ENCODE measurements around the gene AP3S2.
"Not testable (repeated sequence)": the region's sequence is repeated elsewhere in the genome, so short reads cannot be mapped to it uniquely, and the experiment has no call there.

The AP3S2 gene

DNA sequence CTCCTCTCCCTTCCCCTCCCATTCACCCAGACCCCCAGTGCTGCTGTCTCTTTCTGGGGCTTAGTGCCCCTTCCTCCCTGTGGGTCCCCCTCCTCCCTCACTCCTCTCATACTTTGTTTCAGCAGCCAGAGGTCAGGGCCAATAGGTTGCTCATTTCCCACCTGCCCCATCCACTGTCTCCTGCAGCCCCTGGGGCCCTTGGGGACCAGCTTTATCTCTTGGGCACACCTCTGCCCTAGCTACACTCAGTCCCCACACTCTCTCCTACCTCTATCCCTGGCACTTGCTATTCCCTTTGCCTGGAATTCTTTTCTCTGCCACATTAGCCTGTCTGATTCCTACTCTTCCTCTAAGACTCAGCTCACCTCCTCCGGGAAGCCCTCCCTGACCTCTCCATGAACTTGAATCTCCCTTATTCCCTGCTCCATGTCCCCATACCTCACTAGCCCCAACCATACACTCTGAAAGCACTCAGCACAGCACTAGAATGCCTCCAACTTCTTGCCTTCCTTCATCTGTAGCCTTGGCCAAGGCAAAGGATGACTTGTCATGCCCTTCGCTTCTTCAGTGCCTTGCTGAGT lies 93.8 kb downstream of the AP3S2 start:
- DNase-seq (ENCODE audit: low read depth): no peak

DNA sequence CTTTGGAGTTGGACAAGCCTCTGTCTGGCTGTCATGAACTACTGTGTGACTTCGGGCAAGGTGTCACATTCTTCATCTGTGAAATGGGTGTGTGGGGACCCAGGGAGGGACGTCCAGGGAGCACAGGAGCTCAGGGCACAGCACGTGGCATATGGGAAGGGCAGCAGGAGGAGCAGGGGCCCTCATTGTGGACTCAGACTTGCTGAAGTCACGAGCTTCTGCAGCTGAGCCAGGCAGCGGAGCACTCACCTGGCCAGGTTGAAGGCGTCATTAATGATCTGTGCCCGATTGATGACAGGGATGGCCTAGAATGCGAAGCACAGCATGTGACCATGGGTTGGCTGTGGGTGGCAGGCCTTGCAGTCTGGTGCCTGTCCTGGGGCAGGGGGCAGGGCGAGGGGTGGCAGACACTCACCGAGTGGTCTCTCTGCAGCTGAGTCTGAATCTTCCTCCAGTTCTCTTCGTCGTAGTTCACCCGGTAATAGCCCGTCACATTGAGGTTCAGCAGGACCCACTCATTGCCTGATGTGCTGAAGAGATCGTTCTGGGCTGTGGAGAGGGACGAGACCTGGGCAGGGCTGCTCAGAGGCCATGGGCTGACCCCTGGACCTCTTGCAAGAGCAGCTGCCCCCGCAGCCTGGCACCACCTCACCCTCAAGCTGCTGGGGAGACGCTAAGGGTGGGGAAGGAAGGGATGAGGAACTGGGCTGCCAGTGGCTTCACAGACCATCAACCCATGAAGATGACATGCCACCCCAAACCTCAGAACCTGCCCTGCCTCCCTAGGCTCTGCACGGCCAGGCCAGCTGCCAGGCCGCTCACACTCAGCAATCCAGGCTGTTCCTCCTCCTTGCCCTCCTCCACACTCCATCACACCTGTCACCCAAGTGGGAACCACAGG lies 94.5 kb downstream of the AP3S2 start:
- DNase-seq (ENCODE audit: low read depth): no peak

DNA sequence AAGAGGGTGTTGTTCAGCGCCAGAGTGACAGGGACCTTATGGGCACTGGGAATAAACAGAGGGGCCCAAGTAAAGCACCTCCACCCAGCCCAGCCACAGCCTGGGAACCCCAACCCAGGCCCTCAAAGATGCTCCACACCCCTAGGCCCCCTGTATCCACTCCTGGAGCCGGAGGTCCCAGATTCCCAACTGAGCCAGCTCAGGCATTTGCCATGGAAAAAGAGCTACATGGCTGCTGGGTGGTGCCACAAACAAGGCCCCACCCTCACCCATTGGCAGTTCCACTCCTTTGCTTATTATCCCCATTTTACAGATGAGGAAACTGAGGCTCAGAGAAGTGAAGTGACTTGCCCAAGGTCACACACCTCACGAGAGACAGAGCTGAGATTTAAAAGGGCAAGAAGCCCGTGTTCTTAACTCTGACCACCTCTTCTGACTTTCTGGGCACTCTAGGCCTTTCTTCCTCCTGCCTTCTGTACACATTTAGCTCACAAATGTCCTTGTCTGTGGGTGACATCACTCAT lies 96.1 kb downstream of the AP3S2 start:
- no peak for DNase-seq (ENCODE audit: low read depth)

DNA sequence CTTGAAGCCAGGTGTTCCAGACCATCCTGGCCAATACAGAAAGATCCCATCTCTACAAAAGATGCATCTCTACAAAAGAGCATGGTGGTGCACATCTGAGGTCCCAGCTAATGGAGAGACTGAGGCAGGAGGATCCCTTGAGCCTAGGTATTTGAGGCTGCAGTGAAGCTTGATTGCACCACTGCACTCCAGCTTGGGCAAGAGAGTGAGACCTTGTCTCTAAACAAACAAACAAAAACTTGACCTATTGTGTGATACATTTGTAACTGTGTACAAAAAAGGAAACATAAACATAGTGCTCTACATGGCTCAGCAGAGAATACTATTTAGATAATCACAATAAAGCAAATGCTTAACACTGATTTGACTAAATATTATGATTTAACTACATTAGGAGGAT lies 97.8 kb downstream of the AP3S2 start:
- DNase-seq (ENCODE audit: low read depth): no peak

DNA sequence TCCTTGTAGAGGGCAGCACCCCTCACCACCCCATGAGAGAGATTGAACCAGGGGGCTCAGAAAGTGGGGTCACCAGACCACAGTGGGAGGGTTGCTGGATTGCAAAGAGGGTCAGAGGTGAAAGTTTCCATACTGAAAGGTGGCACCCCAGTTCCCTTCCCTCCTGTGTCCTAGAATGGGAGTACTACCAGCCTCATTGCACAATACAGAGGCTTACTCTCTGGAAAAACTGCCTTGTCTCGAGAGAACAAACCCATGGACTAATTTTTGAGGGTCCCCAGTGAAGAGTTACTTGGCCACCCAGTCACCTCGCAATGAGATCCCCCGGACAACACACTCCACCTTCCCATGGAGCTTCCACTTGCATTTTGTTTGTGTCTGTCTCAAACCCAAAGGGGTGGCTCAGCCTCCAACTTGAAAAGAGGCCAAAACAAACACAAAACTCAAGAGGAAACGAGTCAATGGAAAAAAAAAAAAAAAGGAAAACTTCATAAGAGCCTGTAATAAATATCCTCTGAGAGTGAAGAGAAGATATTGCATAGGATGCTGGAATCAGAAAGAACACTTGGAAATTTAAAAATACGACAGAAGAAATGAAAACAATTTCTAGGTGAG lies 99.1 kb downstream of the AP3S2 start:
- DNase-seq (ENCODE audit: low read depth): peak; percentile 78

DNA sequence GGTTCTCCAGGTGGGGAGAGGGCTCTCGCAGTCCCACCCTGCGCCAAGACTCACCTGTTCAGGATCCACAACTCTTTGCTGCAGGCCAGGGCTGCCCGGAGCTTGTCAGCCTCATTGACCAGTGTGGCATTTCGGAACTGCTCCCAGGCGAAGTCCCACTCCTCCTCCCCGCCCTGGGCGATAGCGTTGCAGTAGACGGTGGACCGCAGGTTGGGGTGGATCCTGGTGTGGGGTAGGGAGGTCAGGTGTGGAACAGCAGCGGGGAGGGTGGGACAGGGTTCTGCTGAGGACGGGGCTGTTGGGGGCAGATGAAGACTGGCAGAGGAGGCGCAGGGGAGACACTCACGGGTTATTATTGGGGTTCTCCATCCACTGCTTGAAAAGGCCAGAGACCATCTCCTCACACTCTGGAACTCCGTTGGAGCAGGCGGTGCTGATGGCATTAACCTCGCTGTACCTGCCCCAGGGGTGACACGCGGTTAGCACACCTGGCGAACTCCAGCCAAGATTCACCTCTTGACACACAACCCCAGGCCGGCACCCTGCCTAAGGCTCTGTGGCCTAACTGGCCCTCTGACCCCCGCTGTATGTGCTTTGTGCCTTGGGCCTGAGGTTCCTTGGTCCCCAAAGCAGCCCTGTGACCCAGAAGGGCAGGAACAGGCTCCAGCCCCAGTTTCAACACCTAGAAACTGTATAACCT lies 101.5 kb downstream of the AP3S2 start:
- no peak for DNase-seq (ENCODE audit: low read depth)

DNA sequence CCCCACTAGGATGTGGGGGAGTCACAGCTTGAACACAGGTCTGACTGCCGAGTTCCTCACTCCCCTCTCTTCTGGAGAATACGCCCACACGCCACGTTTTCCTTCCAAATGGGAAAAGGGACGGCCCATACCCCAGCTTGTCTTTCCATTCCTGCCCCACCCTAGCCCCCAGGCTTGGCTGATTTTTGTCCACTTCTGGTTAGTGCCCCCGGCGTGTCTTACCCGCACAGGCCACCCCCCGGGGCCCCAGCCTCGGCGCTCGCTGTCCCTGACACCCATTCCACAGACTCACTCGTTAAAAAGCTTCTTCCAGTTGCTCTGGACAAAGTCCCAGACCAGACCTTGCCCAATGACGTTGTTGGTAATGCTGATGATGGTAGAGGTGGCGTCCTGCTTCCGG lies 103.1 kb downstream of the AP3S2 start:
- no peak for DNase-seq (ENCODE audit: low read depth)

DNA sequence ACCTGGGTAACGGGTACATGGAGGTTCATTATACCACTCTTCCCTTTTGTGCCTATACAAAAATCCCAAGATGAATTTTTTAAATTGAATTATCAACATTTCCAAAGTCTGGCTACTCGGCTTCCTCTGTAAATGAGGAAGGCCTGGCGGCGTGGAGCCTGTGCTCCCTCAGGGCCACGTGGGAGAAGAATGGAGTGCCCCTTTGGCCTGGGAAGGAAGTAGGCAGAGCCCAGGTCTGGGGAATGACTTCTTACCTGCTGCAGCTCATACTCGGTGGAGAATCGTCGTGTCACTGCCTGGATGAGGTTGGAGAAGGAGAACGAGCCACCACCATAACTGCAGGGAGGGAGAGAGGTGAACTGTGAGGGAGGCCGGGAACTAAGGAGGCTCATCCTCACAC lies 103.6 kb downstream of the AP3S2 start:
- no peak for DNase-seq (ENCODE audit: low read depth)

DNA sequence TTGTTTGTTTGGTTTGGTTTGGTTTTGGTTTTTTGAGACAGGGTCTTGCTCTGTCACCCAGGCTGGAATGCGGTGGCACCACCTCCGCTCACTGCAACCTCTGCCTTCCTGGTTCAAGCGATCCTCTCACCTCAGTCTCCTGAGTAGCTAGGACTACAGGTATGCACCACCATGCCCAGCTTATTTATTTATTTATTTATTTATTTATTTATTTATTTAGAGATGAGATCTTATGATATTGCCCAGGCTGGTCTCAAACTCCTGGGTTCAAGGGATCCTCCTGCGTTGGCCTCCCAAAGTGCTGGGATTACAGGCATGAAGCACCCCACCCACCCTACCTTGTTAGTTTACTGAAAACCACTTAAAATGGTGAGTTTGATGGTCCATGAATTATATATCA lies 105.2 kb downstream of the AP3S2 start:
- DNase-seq (ENCODE audit: low read depth): not testable (repeated sequence)

DNA sequence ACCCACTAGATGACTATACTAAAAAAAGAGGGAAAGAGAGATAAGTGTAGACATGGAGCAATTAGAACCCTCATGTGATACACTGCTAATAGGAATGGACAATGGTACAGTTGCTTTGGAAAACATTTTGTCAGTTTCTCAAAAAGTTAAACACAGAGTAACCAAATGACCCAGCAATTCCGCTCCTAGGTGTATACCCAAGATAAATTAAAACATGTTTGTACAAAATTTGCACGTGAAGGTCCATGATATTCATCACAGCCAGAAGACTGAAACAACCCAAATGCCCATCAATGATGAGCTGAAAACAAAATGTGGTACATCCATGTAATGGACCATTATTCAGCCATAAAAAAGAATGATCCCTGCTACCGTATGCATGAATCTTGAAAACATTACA lies 105.8 kb downstream of the AP3S2 start:
- DNase-seq (ENCODE audit: low read depth): no peak

DNA sequence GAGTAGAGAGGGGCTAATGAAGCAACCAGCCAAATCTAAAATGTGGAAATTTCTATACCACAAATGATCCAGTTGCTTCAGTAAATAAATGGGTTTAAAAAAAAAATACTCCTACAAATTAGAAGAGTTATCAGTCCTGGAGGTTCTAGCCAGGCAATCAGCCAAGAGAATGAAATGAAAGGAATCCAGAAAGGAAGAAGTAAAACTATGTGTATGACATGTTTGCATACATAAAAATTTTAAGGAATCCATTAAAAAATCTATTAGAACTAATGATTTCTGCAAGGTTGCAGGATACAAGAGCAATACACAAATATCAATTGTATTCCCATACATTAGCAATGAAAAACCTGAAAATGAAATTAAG lies 108.0 kb downstream of the AP3S2 start:
- DNase-seq (ENCODE audit: low read depth): peak; percentile 73

DNA sequence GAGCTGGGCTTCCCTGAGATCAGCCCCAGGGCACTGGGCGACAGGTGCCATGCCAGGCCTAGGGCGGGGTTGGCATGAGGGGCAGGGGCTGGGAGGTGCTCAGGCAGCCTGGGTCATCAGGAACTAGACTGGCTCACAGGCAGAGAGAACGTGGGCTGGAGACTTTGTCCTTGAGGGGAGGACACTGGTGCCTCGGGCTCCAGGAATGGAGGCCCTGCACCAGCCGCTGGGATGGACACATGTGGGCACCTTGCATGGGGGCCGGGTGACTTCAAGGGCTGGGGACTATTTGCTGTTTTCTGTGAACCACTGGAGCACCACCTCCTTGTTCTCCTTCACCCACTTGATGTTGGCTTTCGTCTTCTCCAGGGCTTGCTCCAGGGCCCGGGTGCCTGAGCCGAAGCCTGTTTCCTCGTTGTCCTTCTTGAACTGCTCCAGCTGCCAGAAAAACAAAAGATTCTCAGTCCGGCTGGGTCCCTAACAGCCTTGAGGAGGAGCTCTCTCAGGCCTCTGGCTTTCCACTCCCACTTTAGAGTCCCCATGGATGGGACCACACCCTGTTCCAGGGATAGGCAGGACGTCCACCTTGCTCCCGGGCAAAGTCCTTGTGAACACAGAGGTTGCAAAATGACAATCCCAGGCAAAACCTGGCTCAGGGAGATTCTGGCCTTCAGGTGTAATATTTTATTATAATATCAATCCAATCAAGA lies 108.6 kb downstream of the AP3S2 start:
- no peak for DNase-seq (ENCODE audit: low read depth)

DNA sequence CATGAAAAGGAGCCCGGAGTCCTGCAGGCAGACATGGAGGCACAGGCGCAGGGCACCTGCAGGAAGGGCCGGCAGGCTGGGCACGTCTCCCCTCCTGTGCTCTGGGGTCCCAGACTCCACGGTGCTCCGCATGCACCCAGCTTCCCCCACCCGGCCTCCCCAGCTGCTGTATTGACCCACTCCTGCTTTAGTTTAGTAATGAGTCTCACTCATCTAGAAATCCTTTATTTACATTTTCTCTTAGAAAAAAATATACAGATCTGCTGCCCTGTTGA lies 109.2 kb downstream of the AP3S2 start:
- no peak for DNase-seq (ENCODE audit: low read depth)

DNA sequence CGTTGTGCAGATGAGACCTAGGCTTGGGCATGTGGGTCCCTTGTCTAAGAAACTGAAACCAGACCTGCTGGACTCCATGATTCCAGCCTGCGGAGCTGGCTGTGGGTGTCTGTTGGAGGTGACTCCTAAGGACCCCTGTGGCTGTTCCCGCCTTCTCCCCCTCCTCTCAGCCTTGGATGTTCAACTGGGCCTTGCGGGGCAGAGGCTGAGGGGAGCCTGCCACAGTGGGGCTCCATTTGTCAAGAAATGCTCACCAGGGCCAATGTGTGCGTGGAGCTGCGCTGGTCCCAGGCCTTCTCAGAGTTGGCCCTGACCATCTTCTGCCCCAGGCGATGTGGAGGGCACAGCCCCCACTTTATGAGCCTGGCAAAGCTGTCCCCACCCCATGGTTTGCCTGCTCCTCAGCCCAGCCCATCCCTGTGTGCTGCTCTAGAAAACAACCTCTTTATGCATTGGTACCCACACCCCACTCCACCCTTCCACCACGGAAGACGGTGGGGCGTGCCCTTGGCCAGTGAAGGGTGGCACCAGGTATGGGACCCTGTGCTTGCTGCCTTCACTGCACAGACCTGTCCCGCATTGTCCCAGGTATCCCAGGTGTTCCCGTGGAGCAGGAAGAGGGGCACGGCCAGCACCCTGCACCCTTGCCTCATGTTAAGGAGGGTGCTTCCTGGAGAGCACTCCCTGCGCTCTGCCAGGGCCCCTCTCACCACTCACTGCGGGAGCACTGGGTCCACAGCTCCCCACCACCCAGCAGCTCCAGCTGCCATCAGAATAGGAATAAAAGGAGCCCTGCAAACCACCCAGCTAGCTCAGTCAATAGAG lies 109.7 kb downstream of the AP3S2 start:
- DNase-seq (ENCODE audit: low read depth): no peak

DNA sequence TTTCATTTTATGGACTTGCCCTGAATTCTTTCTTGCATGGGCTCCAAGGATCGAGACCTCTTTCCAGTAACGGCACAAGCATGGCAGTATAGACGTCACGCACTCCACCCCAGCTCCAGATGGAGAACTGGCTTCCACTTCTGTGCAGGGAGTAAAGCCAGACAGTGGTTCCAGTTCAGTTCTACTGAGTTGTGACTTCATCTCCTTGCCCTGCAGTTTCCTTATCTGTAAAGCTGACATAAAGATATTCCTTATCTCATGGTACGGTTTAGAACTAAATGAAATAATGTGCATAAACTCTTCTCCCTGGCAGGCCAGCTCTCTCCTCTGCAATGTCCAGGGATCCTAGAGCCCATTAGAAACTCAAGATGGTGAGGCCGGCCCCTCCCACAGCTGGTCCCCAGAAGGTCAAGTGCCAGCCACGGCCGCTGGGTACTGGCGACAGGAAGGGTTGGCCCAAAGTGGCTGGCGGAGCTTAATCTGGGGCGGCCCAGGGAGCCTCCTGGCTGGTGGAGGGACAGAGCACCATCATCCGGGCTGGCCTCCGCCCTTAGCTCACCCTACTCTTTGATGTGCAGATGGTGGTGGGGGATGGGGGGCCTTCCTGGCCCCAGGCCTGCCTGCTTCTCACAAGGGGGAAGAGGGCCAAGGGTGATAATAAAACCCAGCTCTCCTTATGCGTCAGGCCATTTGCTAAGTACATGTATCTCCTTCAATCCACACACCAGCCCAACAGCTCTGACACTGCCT lies 110.5 kb downstream of the AP3S2 start:
- no peak for DNase-seq (ENCODE audit: low read depth)

DNA sequence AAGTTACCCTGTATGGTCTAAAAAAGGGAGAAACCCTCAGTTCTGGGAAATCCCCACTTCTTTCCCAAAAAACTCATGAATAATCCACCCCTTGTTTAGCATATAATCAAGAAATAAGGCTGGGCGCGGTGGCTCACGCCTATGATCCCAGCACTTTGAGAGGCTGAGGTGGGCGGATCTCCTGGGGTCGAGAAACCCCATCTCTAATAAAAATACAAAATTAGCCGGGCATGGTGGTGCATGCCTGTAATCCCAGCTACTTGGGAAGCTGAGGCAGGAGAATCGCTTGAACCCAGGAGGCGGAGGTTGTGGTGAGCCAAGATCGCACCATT lies 111.2 kb downstream of the AP3S2 start:
- DNase-seq (ENCODE audit: low read depth): not testable (repeated sequence)

DNA sequence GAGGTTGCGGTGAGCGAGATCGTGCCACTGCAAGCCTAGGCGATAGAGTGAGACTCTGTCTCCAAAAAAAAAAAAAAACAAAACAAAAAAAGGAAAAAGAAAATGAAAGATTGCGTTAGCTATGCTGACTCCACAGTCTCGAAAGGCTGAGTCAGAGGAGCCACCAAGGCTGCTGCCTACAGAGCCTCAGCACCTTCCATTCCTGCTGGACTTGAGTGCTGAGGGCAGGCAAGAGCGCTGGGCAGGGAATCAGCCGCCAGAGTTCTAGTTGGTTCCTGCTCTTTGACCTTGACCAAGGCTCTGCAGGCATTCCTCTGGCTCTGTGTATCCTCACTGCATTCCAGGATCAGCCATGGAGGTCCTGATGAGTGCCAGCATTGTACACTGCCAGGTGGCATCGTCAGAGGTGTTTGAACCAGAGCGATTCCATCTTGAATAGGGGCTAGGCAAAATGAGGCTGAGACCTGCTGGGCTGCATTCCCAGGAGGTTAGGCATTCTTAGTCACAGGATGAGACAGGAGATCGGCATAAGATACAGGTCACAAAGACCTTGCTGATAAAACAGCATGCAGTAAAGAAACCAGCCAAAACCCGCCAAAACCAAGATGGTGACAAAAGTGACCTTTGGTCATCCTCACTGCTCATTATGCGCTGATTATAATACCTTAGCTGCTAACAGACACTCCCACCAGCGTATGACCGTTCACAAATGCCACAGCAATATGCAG lies 111.7 kb downstream of the AP3S2 start:
- peak; percentile 78 for DNase-seq (ENCODE audit: low read depth)

DNA sequence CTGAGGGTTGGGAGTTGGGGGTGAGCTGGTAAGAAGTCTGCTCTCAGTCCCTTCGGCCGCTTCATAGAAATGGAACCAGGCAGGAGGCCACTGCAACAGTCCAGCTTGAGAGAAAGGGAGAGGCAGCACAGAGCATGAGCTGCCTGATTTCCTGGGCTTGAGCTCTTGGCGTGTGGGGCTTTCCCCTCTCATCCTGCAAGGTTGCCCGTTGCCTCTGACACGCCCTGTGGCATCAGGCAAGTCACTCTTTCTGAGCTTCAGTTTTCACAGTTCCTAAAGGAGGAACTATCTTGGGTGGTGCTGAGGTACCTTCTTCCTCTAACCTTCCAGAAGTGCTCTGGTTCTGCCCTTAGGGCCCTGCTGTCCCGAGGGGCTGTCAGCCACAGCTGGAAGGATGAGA lies 112.7 kb downstream of the AP3S2 start:
- DNase-seq (ENCODE audit: low read depth): no peak

DNA sequence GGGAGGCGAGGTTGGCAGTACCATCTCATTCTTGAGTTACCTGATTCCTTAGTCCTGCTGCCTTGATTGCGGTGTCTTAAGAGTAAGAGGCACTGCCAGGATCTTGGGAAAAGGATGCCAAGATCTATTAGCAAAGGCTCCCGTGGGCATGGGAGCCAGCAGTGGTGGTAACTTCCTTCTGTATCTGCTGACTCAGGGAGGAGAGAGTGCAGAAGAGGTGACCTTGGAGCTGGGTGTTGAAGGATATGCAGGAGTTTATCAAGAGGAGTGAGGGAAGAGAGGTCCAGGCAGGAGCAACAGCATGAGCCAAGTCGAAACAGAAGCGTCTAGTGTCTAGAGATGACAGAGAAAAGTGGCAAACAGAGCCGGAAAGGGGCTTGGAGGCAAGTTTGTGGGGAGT lies 113.2 kb downstream of the AP3S2 start:
- no peak for DNase-seq (ENCODE audit: low read depth)
